ENCODE results near the gene SPA17.

SPA17 gene

DNA sequence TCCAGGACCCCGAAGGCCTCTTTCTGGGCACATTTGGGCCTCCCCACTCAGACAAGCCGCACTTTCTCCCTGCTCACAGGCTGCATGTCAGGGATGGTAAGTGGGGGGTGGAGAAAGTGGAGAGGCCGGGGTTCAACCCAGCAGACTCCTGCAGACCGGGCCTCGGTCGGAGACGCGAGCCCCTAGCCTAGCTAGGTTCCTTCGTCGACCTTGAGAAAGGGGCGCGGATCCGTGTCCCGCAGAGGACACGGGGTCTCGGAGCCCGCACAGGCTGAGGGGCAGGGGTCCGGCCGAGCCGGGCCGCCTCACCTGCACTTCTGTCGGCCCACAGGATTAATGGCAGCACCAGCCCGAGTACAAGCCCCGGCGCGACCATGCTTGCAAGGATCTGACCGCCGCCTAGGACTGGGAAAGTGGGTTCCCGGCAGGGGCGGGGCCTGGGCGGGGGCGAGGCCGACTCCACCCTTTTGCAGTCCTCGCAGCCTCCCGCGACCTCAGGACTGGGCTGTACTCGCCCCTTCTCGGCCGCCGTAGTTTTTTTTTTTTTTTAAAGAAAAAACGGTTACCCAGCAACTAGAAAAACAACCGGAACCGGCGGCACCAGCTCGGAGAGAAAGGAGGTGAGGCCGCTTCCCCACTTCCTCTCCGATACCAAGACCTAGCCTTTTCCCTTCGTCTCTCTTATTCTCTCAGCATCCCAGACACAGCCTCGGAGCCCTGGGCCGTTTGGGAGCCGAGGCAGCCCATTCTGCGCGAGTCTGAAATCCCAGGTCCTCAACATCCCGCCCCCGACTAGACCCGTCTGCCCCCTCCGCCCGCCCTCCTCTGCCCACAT, at the start of gene SPA17, which contains the start of gene SIAE:
Gene SPA17 (plus strand): TSS at position 572 of the 835 bp plus-strand sequence. CDS start 1,361 bp downstream, outside the sequence.
Gene SIAE (minus strand): TSS at position 407 of the 835 bp plus-strand sequence. CDS start 31 bp downstream, at position 376.
- peak; percentile 93 to 95 for DNase-seq

DNA sequence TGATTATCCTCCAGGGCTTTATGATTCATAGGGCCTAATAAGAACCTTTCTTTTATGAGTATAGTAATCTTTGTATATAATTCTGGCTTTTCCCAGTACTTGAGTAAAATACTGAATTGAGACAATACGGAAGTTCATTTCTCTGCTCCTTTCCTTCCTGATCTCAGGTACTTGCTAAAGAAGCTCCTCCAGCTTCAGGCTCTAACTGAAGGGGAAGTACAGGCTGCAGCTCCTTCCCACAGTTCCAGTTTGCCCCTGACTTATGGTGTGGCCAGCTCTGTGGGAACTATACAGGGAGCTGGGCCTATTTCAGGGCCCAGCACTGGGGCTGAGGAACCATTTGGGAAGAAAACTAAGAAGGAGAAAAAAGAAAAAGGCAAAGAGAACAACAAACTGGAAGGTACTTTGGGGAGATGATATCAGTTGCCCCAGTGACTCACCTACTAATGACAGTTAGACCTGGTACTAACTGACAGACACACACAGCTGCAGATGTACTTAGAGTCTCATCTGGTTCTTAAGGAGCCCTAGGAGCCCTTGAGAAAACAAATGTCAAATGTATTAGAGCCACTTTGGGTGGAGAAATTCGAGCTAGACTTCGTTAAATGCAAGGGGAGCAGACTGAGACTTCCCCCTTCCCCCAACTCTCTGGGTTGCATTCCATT, 48.1 kb upstream of the SPA17 start:
- DNase-seq, result no peak

DNA sequence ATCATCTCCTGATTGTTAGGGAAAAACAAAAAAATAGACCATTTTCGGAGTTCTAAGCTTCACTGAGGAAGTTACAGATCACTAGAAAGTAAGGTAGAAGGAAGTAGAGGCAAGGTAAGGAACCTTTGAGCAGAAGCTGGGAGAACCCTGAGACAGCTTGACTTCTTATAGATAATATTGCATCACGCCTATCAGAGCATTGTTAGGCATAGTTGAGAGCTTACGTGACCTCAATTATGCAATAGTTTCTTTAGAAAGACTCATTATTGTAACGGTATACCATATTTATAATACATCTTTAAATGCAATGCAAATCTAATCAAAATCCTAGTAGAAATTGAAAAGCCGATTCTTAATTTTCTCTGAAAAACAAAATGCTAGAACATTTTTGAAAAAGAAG, 46.2 kb upstream of the SPA17 start:
- no peak for DNase-seq

DNA sequence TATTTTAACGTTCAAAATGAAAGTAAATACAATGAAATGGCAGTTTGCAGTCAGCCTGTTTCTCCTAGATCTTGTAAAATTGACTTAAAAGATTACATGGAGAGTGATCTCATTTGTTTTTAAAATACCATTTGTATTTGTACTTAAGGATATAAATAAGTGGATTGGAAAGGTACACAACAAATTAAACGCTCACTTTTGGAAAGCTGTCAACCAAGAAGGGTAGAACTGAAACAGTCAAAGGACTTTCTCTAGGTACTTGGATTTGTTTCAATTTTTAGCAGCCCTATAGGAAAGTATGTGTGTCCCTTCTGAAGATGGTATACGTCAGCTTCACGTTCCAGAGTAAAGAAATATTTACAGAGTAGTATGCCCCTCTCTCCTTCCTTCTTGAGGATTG, 43.7 kb upstream of the SPA17 start:
- no peak for DNase-seq

DNA sequence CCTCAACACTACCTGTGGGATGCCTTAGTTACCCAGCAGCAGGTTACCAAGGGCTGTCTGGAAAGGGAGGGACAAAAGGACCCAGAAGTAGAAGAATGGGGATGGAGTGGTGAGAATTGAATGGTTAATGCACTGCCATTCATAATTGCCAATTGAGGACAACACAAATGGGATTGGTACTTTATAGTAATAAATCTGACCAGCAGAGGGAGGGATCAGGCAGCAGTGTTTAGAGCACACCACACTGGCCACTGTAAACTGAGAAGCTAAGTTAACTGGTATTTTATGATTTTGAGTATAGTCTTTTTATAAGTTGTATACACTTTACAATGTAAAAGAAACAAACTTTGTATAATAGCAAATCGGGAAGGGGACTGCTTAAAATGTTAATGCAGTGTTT, 40.3 kb upstream of the SPA17 start:
- DNase-seq, result no peak

DNA sequence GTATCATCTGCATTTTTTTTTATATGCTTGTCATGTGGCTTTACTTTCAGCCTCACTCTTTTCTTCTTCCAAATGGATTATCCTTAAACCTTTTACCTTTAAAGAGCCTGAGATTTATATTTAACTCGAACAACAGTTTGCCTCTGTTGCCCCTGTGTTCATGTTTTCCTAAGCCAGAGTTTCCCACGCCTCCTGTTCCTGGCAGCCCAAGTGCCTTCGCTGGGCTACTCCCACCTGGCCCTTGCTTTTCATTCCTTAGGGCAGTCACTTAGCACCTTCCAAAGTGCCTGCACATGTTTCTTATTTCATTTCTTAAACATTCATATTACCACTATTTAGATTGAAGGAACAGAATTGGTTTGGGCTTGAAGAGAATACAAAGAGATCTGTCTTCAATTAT, 37.8 kb upstream of the SPA17 start:
- no peak for DNase-seq

DNA sequence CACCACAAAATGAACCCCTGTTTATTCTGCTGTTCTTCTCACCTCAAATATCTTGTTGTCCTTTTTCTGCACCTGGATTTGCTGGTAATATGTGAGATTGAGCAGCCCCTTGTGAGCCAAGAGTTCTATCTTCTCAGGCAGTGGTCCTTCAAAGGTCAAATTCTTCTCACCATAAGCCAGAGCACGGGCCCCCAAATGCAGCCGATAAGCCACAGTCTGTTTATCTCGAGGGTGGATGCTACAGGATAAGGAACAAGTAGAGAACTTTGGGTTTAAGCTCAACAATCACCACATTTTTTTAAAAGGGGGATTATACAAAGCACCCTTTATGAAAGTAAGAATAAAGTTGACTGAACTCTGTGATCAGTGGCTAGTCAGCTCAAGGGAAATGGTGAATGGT, 35.2 kb upstream of the SPA17 start:
- no peak for DNase-seq

DNA sequence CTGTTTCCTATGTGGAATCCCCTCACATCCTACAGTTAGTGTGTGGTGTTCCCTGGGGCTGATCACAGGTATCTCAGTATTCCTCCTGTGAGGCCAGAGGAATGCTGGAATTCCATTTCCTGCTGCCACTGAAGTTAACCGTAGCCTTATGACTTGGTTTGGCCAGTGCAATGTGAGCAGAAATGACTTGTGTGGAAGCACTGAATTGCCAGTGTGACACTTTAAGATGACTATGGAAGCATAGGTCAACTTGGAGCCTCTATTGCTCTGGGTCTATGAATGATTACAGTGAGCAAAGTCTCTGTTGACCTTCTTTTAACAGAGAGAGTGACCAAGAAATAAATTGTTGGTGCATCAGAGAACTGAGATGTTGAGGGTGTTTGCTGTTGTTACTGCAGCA, 34.5 kb upstream of the SPA17 start:
- no peak for DNase-seq

DNA sequence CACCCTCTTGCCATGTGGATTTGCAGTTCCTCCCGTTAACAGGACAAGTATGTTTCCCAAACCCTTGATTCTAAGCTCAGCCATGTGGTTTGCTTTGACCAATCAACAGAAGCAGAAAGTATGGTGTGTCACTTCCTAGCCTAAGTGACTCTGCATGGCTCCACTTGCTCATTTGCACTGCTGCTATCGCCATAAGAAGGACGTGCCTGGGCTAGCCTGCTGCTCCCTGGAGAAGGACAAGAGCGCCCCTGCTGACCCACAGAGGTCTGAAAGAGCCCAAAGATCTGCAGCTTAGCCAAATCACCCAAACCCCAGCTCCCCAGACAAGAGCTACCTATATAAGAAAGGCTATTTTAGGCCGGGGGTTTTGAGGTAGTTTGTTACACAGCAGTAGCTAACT, 33.0 kb upstream of the SPA17 start:
- DNase-seq, result no peak

DNA sequence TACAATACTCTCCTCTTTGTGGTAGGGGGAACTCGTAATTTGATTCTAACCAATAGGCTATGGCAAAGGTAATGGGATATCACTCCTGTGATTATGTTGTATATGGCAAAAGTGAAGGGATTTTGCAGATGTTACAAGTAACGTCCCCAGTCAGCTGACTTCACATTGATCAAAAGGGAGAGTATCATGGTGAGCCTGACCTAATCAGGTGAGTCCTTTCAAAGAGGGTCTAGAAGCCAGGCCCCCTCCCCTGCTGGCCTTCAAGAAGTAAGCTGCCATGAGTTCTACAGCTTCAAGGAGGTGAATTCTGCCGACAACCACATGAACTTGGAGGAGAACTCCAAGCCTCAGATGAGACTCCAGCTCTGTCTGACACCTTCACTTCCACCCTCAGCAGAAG, 31.1 kb upstream of the SPA17 start:
- DNase-seq, result no peak

DNA sequence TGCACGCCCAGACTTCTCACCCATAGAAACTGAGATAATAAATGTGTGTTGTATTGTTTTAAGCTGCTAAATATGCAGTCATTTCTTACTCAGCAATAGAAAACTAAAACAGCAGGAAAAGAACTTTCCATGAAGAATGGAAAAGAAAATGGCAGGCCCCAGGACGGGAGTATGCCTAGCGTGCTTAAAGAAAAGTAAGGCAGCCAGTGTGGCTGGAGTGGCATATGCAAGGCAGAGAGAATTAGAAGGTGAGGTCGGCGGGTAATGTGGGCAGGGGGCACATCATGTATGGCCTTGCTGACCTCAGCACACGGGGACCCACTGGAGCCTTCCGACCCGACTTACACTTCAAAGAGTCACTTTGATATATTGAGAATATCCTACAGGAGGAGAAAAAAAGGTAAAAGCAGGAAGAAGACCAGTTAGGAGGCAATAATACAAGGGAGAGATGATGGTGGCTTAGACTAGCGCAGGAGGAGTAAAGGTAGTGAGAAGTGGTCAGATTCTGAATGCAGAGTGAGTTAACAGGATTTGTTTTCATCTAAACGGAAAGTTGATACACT, 30.6 kb upstream of the SPA17 start:
- DNase-seq, result no peak

DNA sequence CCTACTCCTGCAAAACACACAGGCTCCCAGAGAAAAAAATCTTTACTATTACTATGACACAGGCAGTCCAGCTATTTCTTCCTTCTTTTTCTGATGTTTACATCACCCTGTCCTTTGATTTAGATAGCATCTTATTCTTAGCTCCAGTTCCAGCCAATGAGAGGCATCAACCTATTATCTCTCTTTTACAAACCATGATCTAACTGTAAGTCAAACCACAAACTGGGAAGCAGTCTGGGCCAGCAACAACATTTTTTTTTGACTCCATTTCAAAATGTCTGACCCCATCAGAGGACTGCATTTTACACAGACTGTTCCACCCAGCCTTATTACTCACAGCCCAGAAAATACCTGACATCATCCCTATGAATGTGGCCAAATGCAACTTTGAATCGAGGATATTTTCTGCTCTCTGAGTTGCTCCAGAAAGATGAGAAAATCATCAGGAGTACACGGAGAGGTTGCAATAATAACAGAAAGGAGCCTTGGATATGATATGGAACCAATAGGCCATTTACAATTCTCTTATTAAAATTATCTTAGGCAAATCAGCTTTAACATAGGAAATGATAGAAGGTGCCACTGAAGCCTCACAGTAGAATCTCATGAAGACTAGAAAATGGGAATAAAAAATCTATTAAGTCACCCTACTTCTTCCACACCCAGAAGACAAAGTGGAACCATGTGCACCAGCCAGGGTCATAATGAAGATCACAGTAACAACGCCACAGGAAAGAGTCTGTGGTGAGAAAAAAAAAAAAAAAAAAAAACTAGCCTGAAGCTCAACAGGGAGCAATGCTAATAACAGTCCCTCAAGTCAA, 29.9 kb upstream of the SPA17 start:
- no peak for DNase-seq

DNA sequence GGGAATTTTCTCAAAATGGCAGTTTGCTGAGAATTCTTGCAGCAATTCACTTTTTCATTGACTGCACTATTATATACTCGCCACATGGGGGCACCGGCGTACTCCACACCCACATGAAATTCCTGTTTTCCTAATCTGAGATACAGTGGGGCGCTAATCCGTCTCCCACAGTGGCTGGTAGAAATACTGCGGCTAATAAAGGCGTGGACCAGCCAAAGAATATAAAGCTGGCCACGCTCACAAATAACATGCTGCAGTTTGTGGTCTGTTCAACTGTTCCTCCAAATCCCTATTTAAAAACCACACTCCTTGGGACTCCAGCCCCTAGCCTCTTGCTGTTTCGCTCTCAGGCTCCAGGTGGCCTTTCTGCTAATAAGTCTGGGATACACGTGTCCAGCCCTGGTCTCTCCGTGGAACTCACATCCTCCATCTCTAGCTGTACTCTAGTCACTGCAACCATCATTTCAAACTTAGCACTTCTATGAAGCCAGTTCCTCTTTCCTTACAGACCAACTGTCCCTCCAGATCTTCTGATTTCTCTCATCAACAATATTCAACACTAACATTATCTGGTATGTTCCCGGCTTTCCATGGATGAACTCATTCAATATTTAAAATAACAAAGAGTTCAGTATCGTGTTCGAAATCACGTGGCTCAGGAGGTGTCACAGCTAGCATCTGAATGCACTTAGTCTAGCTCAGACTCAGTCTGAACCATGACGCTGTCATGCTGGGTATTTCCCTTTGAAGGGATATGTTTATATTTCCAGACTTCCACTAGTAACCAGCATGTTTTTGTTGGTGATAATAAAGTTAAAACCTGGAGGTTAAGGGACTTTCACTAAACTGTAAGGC, 29.1 kb upstream of the SPA17 start:
- DNase-seq, result peak; percentile 14 to 29

DNA sequence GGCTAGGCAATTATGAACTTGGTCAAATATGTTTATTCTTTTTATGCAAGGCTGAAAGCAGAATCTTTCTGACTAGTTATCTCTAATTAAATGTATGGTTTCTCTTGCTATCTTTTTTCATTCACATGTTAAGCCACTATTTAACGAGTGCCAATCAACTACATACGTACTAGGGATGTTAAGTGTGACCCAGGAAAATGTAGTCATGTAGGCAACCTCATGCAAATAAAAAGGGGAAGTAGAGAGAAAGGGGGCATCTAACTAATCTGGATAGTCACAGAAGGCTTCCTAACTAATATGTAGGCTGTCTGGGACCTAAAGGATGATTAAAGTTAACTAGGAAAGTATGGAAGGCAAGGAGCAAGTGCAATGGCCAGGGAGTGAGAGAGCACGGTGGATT, 27.6 kb upstream of the SPA17 start:
- DNase-seq, result no peak

DNA sequence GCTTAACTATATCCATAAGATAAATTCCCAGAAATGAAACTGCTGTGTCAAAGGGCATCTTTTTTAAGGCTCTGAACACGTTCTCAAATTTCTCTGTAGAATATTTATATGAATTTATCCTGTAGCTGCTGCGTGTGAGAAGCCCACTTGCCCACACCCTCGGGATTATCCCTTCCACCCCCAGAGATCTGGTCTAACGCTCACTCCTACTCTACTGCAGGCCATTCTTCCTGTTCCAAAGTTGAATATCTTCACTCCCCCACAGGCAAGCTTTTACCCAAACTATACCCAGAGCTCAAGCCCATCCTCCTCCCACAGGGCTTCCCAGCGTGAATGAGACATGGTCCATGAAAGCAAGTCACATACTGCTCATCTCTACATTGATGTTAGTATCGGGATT, 25.1 kb upstream of the SPA17 start:
- DNase-seq, result no peak

DNA sequence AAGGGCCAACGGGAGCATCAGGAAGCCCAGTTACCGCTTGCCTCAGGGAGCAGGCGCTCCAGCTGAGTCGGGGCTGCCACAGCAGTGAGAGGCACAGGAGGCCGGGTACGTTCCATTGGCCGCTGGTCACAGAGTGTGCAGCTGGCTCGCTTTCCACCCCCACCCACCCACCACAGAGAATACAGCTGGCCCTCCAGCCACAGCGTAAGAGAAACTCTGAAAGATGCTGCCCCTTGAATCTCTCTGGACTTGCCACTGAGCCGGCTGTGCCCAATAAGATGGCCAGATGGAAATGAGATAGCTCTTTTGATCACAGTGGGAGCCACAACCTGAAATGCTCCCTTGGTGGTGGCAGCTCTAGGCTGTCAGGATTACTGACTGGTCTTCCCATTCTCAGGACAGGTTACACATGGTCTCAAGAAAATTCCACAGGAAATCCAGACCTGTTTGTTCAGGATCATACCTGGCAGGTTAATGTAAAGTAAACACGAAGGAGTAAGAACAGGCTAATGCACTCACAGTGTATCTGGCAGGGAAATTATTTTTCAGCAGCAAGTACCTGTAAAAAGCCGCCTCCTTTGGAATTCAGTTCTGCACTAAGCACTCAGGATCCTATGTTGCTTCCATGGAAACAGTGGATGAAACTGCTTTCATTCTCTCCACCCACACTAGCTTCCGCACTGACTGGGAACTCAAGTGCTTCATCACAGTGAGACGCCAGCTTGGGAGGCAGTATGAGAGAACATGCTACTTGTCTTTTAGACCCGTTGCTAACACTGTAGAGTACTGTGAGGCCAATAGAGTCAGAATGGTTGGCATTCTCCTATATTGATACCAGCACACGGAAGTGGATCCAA, 16.7 kb upstream of the SPA17 start:
- no peak for DNase-seq

DNA sequence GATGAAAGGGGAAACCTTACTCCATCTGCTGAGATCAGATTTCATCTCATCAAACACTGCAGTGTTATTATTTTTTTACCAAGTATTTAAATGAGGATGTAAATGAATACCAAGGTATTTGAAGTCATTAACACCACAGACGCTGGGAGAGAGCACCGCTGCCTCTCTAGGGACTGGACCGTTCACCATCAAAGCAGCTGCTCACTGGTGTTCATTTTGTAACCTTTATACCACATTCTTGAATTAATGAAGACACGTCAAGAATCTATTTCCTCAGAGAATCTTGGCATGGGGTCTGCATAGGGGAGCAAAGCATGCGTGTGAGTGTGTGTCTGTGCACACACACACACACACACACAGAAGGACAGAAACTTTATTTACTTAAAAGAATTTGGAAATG, 15.8 kb upstream of the SPA17 start:
- DNase-seq, result no peak

DNA sequence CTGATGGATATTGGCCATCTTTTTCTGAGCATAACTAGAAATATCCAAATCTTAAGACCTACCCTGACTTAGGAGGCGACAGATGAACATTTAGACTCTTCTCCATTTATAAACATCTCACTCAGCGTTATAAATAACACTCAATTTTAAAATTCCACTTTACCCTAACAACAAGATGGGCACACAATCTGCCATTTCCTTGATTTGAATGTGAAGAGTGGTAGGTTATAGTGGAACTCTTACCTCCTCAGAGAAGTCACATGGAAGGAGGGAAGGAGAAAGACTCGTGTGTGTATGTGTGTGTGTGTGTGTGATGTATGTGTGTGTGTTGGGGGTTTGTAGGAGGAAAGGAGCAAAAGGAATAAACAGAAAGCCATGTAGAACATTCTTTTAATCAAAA, 15.2 kb upstream of the SPA17 start:
- no peak for DNase-seq

DNA sequence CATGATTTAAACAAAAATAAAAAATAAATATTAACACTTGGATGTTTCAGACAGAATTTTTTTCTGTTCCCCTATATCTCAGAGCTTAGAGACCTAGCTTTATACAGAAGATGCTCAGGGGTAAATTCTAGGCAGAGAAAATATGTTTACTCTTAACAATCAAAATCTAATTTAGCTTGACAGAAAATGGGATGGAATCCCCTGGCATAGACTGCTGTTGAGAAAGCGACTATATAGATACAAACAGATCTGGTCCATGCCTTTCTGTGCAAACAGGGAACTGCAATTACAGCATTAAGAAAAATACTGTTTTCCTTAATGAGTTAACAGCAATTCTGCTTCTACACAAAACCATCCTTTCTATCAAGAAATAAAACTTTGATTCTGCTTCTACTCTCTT, 14.7 kb upstream of the SPA17 start:
- no peak for DNase-seq

DNA sequence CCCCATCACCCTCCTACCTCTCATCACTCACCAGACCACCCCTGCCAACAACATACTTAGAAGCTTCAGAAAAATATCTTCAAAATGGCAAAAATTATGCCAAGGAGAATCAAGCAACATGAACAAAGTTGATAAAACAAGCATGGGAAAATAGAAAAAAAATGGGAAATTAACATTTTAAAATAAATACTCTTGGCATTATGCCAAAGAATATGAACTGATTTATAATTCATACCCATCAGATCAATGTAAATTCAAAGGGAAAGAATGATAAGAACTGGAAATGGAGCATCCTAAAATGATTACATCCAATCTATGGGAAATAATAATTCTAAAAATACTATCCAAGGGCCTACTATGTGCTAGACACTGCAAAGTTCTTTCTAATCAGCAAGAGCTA, 12.2 kb upstream of the SPA17 start:
- DNase-seq, result no peak

DNA sequence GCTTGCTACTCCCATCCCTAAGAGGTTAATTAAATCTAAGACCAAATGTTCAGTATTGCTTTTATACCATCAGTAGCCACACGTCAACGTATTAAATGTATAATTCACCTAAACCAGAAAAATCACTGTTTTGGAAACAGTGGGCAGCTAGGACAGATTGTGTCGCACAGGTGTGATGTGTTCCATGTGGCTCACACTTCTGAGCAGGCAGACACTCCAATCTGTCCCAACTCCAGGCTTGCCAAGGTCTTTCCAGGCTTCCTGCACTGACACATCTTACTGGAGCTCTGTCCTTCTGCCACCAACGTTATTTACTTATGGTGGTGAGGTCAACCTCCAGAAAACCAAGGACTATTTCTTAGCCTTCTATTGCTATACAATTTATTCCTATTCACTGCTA, 11.6 kb upstream of the SPA17 start:
- DNase-seq, result no peak
